Ovary (tissue), 9 donors: ENCODE results near the gene FAM13A. TPM values are rescaled to one million over a fixed set of nuclear protein-coding genes. Genes with fewer than 3 reads are reported as not detected.

Experiments used
- DNase-seq, 5 donors: peaks; one replicate each; pipeline ENCODE4 v3.0.0-alpha.2; 2019 to 2020
- H3K27ac ChIP-seq, 2 donors: fragments of 200-600 bp; one replicate each; pipeline versions ENCODE4 v1.5.1 to v1.8.0; 2019 to 2022
- H3K27me3 ChIP-seq: fragments of 200-600 bp; one replicate; pipeline ENCODE4 v1.8.0; 2022
- H3K36me3 ChIP-seq: fragments of 200-600 bp; sonication (generic); one replicate; pipeline ENCODE4 v1.5.1; 2019
- H3K4me1 ChIP-seq: one replicate; pipeline ENCODE4 v1.8.1; 2013; ENCODE audit warnings: mild to moderate bottlenecking, moderate library complexity; ENCODE audit not compliant: insufficient read depth
- H3K4me3 ChIP-seq: fragments of 200-600 bp; sonication (generic); one replicate; pipeline ENCODE4 v1.5.1; 2017
- H3K9me3 ChIP-seq, 2 donors: fragments of 200-600 bp in 1 of 2; sonication (generic) in 1 of 2; one replicate each; pipeline versions ENCODE4 v1.5.1 to v1.8.1; 2013 to 2019; ENCODE audit warnings: mild to moderate bottlenecking in 1 of 2, moderate library complexity in 1 of 2
- EP300 ChIP-seq: sonication (generic); formaldehyde crosslinking; IDR thresholded peaks from one replicate; pipeline ENCODE4 v1.6.1; 2017; ENCODE audit warnings: antibody characterized with exemption
- POLR2A ChIP-seq: fragments of 450-650 bp; IDR thresholded peaks from one replicate; pipeline ENCODE4 v1.6.1; 2017; ENCODE audit warnings: antibody characterized with exemption, mild to moderate bottlenecking, moderate library complexity
- WGBS, 3 donors: extraction: QIAGEN DNeasy Blood & Tissue Kit in 1 of 3; methylation state at CpG; one replicate each; pipeline versions ENCODE4 v1.1.5 to v1.1.7; 2013 to 2017; 5-methylcytosine and 5-hydroxymethylcytosine counted together
- intact Hi-C, 4 donors: fragments of 100-400 bp; cut with DNase I; formaldehyde crosslinking; loops; one replicate each; pipeline versions ENCODE4 v1.11.0 to v1.15.1; 2022 to 2023
- polyA plus RNA-seq, 2 donors: library from polyadenylated mRNA; stranded (reverse); fragments of 200-250 nt in 1 of 2; fragments of 350-450 nt in 1 of 2; fragmentation: Illumina TruSeq in 1 of 2; extraction: RNeasy Lipid Tissue Mini Kit (QIAGEN cat#74804) in 1 of 2; gene quantifications; one replicate each; pipeline ENCODE4 v1.2.3, GENCODE V29; 2013 to 2014
- total RNA-seq, 7 donors: library from RNA; depleted of rRNA in 2 of 7; stranded (reverse); fragments of >200 nt in 2 of 7; fragmentation: NEBNext Ultra II Directional in 3 of 7; extraction: Animal tissue kit (Norgen Biotek cat#: 25700) in 3 of 7; gene quantifications; one replicate each; pipeline versions ENCODE4 v1.1.0 to v1.2.4, GENCODE V29; 2016 to 2023
- TF ChIP-seq, protein P1 (sequence below), 3 donors: fragments of 450-650 bp in 2 of 3; fragments of 200-600 bp in 1 of 3; IDR thresholded peaks; one replicate each; pipeline versions ENCODE4 v1.5.1 to v1.8.0; 2016 to 2022; ENCODE audit warnings: antibody characterized with exemption in 3 of 3, mild to moderate bottlenecking in 1 of 3
- donor health status: DM: no; HTN: no; CAD: no; lungs with moderate emphysema.
- donor health status: DM: no; HTN: no; CAD: no.
- donor health status: Bipolar disorder and iron deficiency.
- donor health status: DM: yes; HTN: yes; CAD: no.
- donor health status: DM: no; HTN: no; CAD: no.
- donor health status: DM: yes; HTN: yes; CAD: no.

FAM13A gene
- total and polyA plus RNA-seq, 9 donors, result 16.7 to 51.8 (median 38.0) TPM

DNA sequence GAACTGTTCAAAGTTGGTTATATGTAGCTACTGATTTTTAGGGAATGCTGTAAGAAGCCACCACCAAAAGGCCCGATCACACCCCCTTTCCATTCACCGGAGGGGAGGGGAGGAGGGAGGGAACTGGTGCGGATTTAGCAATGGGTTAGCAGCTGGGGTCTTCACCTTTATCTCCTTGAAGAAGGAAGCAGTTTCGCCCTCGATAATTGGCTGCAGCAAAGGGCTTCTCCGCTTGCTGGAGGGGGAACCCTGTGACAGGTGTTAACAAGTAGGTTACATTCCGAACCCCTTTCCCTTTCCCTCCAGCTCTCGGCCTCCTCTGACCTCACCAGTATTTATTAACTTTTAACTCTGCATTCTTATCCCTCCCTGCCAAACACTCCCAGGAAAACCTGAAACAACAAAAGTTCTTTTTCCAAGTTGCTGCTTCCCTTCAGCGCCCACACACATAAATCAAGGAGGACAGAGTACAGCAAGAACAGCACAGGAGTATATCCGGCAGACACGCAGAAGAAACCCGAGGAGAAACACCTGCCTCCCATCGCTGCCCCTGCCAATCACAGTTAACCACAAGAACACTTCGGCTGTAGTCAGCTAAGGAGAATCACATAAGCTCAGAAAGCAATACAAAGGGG is 319.6 kb downstream of the FAM13A start:
- Histone ChIP-seq H3K27ac (peak overlapping the region in 1 of 2 donors; percentile 12), H3K4me3 (no peak overlapping the region), H3K9me3 (no peaks in the 10 kb centered on the region), H3K4me1 (peaks cover 17% of the 10 kb centered on the region), H3K27me3 (no peaks in the 10 kb centered on the region), H3K36me3 (no peaks in the 10 kb centered on the region)
- TF ChIP-seq EP300 (no peak), POLR2A (no peak)
- TF ChIP-seq, protein P1, sequence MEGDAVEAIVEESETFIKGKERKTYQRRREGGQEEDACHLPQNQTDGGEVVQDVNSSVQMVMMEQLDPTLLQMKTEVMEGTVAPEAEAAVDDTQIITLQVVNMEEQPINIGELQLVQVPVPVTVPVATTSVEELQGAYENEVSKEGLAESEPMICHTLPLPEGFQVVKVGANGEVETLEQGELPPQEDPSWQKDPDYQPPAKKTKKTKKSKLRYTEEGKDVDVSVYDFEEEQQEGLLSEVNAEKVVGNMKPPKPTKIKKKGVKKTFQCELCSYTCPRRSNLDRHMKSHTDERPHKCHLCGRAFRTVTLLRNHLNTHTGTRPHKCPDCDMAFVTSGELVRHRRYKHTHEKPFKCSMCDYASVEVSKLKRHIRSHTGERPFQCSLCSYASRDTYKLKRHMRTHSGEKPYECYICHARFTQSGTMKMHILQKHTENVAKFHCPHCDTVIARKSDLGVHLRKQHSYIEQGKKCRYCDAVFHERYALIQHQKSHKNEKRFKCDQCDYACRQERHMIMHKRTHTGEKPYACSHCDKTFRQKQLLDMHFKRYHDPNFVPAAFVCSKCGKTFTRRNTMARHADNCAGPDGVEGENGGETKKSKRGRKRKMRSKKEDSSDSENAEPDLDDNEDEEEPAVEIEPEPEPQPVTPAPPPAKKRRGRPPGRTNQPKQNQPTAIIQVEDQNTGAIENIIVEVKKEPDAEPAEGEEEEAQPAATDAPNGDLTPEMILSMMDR (IDR thresholded peaks at IDR 0.05), result no peak
- 8 to 10% (median 9%) methylated on average over 14 of the region's 14 CpGs for WGBS, 3 donors
- intact Hi-C loops, result no loop called here
- DNase-seq, result peak in 4 of 5 donors; percentile 38 to 57 (median 50)

GRCh38 chr4:88736264-88736663 is 320.7 kb downstream of the FAM13A start:
- Histone ChIP-seq H3K9me3 (no peaks in the 10 kb centered on the region), H3K27me3 (no peaks in the 10 kb centered on the region), H3K27ac (peak overlapping the region in 1 of 2 donors; percentile 16), H3K4me1 (peaks cover 17% of the 10 kb centered on the region), H3K36me3 (no peaks in the 10 kb centered on the region), H3K4me3 (no peak overlapping the region)
- no peak for DNase-seq
- WGBS, 3 donors, result 70 to 82% (median 73%) methylated on average over 3 of the region's 3 CpGs
- TF ChIP-seq, protein P1 (IDR thresholded peaks at IDR 0.05), result no peak
- TF ChIP-seq POLR2A (no peak), EP300 (no peak)
- intact Hi-C loops, result no loop called here

- TF ChIP-seq, protein P1 (IDR thresholded peaks at IDR 0.05), result no peak
- TF ChIP-seq EP300 (no peak), POLR2A (no peak)
- Histone ChIP-seq H3K27me3 (no peaks in the 10 kb centered on the region), H3K9me3 (no peaks in the 10 kb centered on the region), H3K36me3 (no peaks in the 10 kb centered on the region), H3K4me1 (peaks cover 17% of the 10 kb centered on the region), H3K4me3 (no peak overlapping the region), H3K27ac (no peak overlapping the region)
- intact Hi-C loops, result no loop called here
- no peak for DNase-seq
- 20 to 28% (median 21%) methylated on average over 1 of the region's 1 CpG for WGBS, 3 donors
Measured at GRCh38 chr4:88735564-88735963, 321.4 kb downstream of the FAM13A start.

GRCh38 chr4:88734403-88734949 is 322.5 kb downstream of the FAM13A start:
- Histone ChIP-seq H3K27ac (no peak overlapping the region), H3K36me3 (no peaks in the 10 kb centered on the region), H3K27me3 (no peaks in the 10 kb centered on the region), H3K9me3 (no peaks in the 10 kb centered on the region), H3K4me1 (peaks cover 17% of the 10 kb centered on the region), H3K4me3 (no peak overlapping the region)
- no peak for DNase-seq
- 61 to 79% (median 69%) methylated on average over 3 of the region's 3 CpGs for WGBS, 3 donors
- intact Hi-C loops, result no loop called here
- no peak for TF ChIP-seq EP300
- TF ChIP-seq POLR2A, result no peak
- TF ChIP-seq, protein P1 (IDR thresholded peaks at IDR 0.05), result no peak
